Hematopoietic multipotent progenitor cell treated with erythropoietin and hydrocortisone succinate and interleukin-3 and kit ligand, for 4 days (in vitro differentiated cells): ENCODE results near the gene IMMP2L.

Experiments used
- DNase-seq: peaks from one replicate; pipeline ENCODE4 v3.0.0-alpha.2; 2015

IMMP2L gene

GRCh38 chr7:110839866-110840265 is 722.4 kb downstream of the IMMP2L start:
- peak; percentile 60 for DNase-seq

GRCh38 chr7:110835849-110836248 is 726.4 kb downstream of the IMMP2L start:
- no peak for DNase-seq

- peak; percentile 10 for DNase-seq
Measured at GRCh38 chr7:110835218-110835617, 727.1 kb downstream of the IMMP2L start.

- DNase-seq, result no peak
Measured at GRCh38 chr7:110831419-110831818, 730.9 kb downstream of the IMMP2L start.

- DNase-seq, result no peak
Measured at GRCh38 chr7:110830778-110831177, 731.5 kb downstream of the IMMP2L start.

GRCh38 chr7:110827936-110828335 is 734.4 kb downstream of the IMMP2L start:
- no peak for DNase-seq

- DNase-seq, result no peak
Measured at GRCh38 chr7:110827287-110827855, 734.9 kb downstream of the IMMP2L start.

- DNase-seq, result no peak
Measured at GRCh38 chr7:110813986-110814385, 748.3 kb downstream of the IMMP2L start.

- no peak for DNase-seq
Measured at GRCh38 chr7:110809832-110810231, 752.5 kb downstream of the IMMP2L start.

GRCh38 chr7:110808361-110808760 is 753.9 kb downstream of the IMMP2L start:
- no peak for DNase-seq

GRCh38 chr7:110804501-110804900 is 757.8 kb downstream of the IMMP2L start:
- no peak for DNase-seq

GRCh38 chr7:110803602-110804143 is 758.6 kb downstream of the IMMP2L start:
- no peak for DNase-seq

- DNase-seq, result no peak
Measured at GRCh38 chr7:110801502-110801901, 760.8 kb downstream of the IMMP2L start.

GRCh38 chr7:110800984-110801383 is 761.3 kb downstream of the IMMP2L start:
- no peak for DNase-seq

GRCh38 chr7:110797656-110798055 is 764.6 kb downstream of the IMMP2L start:
- no peak for DNase-seq

- DNase-seq, result no peak
Measured at GRCh38 chr7:110790992-110791391, 771.3 kb downstream of the IMMP2L start.

GRCh38 chr7:110786328-110786965 is 775.8 kb downstream of the IMMP2L start:
- DNase-seq, result no peak

- DNase-seq, result no peak
Measured at GRCh38 chr7:110784749-110785148, 777.5 kb downstream of the IMMP2L start.

- no peak for DNase-seq
Measured at GRCh38 chr7:110780712-110781111, 781.6 kb downstream of the IMMP2L start.

- no peak for DNase-seq
Measured at GRCh38 chr7:110779339-110779738, 783.0 kb downstream of the IMMP2L start.

GRCh38 chr7:110775046-110775445 is 787.2 kb downstream of the IMMP2L start:
- DNase-seq, result no peak

- no peak for DNase-seq
Measured at GRCh38 chr7:110774071-110774470, 788.2 kb downstream of the IMMP2L start.

GRCh38 chr7:110772615-110773014 is 789.7 kb downstream of the IMMP2L start:
- DNase-seq, result no peak

- DNase-seq, result peak; percentile 21
Measured at GRCh38 chr7:110771717-110772116, 790.6 kb downstream of the IMMP2L start.
